GM10248 (cell line): Measurements from ENCODE around the gene GAB2.

Source experiments
- CTCF ChIA-PET: fragments of 300-600 bp; sonication (Branson Sonifier 250); formaldehyde crosslinking; extraction: SDS; loops from one replicate; lab custom pipeline; 2021; ENCODE audit warnings: antibody characterized with exemption; lab: Yijun Ruan, JAX
- POLR2A ChIA-PET: fragments of 350-650 bp; sonication (Branson Sonifier 250); formaldehyde crosslinking; extraction: SDS; loops from one replicate; lab custom pipeline; 2020; ENCODE audit warnings: antibody characterized with exemption; lab: Yijun Ruan, JAX
- DNase-seq: peaks from one replicate; pipeline ENCODE4 v3.0.0; 2012; ENCODE audit errors: extremely low spot score
- TF ChIP-seq, protein P1 (sequence below): IDR thresholded peaks from 2 replicates; pipeline ENCODE4 v1.5.1; 2012; ENCODE audit warnings: mild to moderate bottlenecking, low read depth; ENCODE audit errors: extremely low read depth, missing control alignments, control extremely low read depth

The GAB2 gene

DNA sequence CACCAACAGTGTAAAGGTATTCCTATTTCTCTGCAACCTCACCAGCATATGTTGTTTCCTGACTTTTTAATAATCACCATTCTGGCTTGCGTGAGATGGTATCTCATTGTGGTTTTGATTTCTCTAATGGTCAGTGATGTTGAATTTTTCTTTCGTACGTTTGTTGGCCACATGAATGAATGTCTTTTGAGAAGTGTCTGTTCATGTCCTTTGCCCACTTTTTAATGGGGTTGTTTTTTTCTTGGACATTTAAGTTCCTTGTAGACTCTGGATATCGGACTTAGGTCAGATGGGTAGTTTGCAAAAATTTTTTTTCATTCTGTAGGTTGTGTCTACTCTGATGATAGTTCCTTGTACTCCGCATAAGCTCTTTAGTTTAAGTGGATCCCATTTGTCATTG lies 206.1 kb downstream of the GAB2 start:
- no peak for DNase-seq
- CTCF ChIA-PET: no interaction called here
- POLR2A ChIA-PET: interaction anchor here (0.6 kb wide), 1 partner anchor 172 kb away, joined by 6 read pairs; no protein-coding TSS in a partner anchor
- TF ChIP-seq, protein P1, sequence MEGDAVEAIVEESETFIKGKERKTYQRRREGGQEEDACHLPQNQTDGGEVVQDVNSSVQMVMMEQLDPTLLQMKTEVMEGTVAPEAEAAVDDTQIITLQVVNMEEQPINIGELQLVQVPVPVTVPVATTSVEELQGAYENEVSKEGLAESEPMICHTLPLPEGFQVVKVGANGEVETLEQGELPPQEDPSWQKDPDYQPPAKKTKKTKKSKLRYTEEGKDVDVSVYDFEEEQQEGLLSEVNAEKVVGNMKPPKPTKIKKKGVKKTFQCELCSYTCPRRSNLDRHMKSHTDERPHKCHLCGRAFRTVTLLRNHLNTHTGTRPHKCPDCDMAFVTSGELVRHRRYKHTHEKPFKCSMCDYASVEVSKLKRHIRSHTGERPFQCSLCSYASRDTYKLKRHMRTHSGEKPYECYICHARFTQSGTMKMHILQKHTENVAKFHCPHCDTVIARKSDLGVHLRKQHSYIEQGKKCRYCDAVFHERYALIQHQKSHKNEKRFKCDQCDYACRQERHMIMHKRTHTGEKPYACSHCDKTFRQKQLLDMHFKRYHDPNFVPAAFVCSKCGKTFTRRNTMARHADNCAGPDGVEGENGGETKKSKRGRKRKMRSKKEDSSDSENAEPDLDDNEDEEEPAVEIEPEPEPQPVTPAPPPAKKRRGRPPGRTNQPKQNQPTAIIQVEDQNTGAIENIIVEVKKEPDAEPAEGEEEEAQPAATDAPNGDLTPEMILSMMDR: no peak

DNA sequence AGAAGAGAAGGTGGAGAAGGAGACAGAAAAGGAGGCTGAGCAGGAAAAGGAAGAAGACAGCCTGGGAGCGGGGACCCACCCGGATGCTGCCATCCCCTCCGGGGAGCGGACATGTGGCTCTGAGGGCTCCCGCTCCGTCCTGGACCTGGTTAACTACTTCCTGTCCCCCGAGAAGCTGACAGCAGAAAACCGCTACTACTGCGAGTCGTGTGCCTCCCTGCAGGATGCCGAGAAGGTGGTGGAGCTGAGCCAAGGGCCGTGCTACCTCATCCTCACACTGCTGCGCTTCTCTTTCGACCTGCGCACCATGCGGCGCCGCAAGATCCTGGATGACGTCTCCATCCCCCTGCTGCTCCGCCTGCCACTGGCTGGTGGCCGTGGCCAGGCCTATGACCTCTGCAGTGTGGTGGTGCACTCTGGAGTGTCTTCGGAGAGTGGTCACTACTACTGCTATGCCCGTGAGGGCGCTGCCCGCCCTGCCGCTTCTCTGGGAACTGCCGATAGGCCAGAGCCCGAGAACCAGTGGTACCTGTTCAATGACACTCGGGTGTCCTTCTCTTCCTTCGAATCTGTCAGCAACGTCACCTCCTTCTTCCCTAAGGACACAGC lies 207.5 kb downstream of the GAB2 start:
- CTCF ChIA-PET: no interaction called here
- POLR2A ChIA-PET: no interaction called here

DNA sequence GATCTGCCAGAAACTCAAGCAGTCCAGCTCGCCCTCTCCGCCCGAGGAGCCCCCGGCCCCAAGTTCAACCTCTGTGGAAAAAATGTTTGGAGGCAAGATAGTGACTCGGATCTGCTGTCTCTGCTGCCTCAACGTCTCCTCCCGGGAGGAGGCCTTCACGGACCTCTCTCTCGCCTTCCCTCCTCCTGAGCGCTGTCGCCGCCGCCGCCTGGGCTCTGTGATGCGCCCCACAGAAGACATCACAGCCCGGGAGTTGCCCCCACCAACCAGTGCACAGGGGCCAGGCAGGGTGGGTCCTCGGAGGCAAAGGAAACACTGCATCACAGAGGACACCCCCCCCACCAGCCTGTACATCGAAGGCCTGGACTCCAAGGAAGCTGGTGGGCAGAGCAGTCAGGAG lies 208.1 kb downstream of the GAB2 start:
- ChIA-PET CTCF (interaction anchor here (1.3 kb wide), 1 partner anchor 9 kb away, joined by 3 read pairs; no protein-coding TSS in a partner anchor), POLR2A (no interaction called here)
- TF ChIP-seq, protein P1: no peak
- DNase-seq: no peak

More for the DNA sequence above, 207.5 kb downstream of the GAB2 start:
- TF ChIP-seq, protein P1: no peak
- no peak for DNase-seq

DNA sequence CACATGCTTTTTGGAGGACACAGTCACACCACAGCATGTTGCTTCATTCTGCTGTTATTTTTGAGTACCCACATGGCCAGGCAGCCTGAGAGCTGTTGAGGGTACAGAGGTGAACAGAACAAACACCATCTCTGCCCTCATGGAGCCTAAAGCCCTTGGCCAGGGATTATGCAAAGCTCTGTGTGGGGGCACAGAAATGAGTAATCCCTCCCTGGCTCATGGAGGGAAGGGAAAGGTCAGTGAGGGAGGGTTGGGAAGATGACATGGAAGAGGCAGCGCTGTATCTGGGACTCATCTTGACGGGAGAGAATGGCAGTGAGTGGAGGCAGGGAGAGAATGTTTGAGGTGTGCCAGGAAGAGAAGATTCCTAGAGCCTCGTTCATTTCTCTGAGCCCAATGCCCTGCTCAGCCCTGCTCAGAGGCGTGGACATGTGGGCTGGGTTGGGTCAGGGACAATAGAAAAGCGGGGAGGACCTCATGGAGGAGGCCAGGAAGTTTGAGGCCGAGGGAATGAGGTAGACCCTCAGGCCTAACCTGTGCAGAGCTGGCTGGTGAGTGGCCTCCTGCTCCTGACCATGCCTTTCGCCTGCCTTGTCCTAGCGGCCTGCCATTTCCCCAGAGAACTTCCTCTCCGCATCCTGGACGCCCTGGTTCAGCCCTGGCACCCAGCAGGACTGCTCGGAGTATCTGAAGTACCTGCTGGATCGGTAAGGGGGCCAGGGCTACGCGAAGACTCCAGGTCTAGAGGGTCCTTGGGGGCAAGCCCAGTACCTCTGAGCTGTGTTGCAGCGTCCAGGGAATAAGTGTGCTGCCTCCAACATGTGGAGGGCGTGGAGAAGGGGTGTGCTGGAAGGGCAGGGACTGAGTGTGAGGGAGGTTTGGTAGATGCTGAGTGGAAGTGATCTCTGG lies 209.1 kb downstream of the GAB2 start:
- ChIA-PET POLR2A (no interaction called here), CTCF (interaction anchor here (1.3 kb wide), 1 partner anchor 8 kb away, joined by 3 read pairs; no protein-coding TSS in a partner anchor)
- TF ChIP-seq, protein P1: no peak
- DNase-seq: no peak

DNA sequence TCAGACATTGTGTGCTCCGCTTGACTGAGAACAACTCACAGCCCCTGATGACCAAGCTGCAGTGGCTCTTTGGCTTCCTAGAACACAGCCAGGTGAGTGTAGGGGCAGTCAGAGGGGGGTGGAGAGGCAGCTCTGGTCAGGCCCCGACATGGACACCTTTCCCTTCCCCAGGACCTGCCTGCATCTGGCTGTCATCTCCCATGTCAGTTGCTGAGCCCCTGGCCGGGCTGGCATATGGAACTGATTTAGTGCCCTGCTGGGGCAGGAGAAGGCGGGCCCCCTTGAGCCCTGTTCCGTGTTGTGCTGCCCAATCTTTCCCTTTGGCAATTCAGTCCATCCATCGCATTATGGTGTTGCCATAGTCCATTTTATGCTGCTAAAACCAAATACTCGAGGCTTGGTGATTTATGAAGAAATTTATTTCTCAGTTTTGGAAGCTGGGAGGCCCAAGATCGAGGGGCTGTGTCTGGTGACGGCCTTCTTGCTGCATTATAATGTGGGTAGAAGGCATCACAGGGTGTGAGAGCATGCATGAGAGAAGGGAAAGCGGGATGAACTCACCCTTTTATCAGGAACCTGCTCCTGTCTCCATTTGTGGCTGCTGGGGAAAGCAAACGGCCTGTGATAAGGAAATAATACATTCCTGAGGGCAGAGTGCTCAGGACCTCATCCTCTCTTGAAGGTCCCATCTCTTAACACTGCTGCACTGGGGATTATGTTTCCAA lies 209.9 kb downstream of the GAB2 start:
- ChIA-PET CTCF (interaction anchor here (1.0 to 1.9 kb wide), 3 partner anchors 9 to 357 kb away, joined by 3 to 5 read pairs (median 5); no protein-coding TSS in a partner anchor), POLR2A (no interaction called here)
- DNase-seq: no peak
- TF ChIP-seq, protein P1: no peak

DNA sequence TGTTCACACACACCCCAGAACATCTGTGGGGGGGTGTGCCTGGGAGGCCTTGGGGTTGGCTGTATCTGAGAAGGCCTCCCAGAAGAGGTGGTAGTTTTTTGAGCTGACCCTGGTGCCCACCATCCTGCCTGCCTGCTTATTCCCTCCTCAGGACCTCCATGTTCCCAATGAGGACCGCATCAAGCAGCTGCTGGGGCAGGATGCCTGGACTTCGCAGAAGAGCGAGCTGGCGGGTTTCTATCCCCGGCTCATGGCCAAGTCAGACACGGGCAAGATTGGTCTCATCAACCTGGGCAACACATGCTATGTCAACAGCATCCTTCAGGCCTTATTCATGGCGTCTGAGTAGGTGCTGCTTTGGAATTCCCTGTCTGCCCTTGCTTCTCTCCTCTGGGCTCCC lies 211.9 kb downstream of the GAB2 start:
- TF ChIP-seq, protein P1: no peak
- ChIA-PET POLR2A (no interaction called here), CTCF (interaction anchor here (1.1 kb wide), 1 partner anchor 14 kb away, joined by 3 read pairs; no protein-coding TSS in a partner anchor)
- no peak for DNase-seq
